SK-N-SH treated with all-trans-retinoic acid at 6 μM for 48 hours (cell line): ENCODE results near the gene ACTL7B.

ENCODE experiments used
- ISL1 ChIP-seq: fragments of 250-450 bp; sonication (Bioruptor Pico); IDR thresholded peaks from 2 replicates; pipeline ENCODE4 v2.1.2; 2022; ENCODE audit warnings: mild to moderate bottlenecking, moderate library complexity
- OSR1 ChIP-seq: fragments of 250-450 bp; sonication (Bioruptor Pico); IDR thresholded peaks from 2 replicates; pipeline ENCODE4 v1.8.0; 2022; ENCODE audit warnings: moderate library complexity, mild to moderate bottlenecking, inconsistent platforms
- PPARA ChIP-seq: fragments of 250-450 bp; sonication (Bioruptor Pico); IDR thresholded peaks from 2 replicates; pipeline ENCODE4 v1.5.0; 2020; ENCODE audit warnings: mild to moderate bottlenecking, borderline replicate concordance
- RARB ChIP-seq: fragments of 250-450 bp; sonication (Bioruptor Pico); IDR thresholded peaks from 2 replicates; pipeline ENCODE4 v1.8.0; 2021; ENCODE audit warnings: mild to moderate bottlenecking, moderate library complexity
- SNAI2 ChIP-seq: fragments of 250-450 bp; sonication (Bioruptor Pico); IDR thresholded peaks from 2 replicates; pipeline ENCODE4 v1.5.0; 2020; ENCODE audit warnings: mild to moderate bottlenecking, moderate library complexity
- TCF4 ChIP-seq: fragments of 250-450 bp; sonication (Bioruptor Pico); IDR thresholded peaks from 2 replicates; pipeline ENCODE4 v1.8.0; 2021; ENCODE audit warnings: mild to moderate bottlenecking, moderate library complexity, borderline replicate concordance
- TOX ChIP-seq: fragments of 250-450 bp; sonication (Bioruptor Pico); IDR thresholded peaks from 2 replicates; pipeline ENCODE4 v1.8.0; 2021; ENCODE audit warnings: mild to moderate bottlenecking, moderate library complexity, borderline replicate concordance
- ZC3H10 ChIP-seq: fragments of 250-450 bp; sonication (Bioruptor Pico); IDR thresholded peaks from 2 replicates; pipeline ENCODE4 v1.5.1; 2021; ENCODE audit warnings: mild to moderate bottlenecking, moderate library complexity
- ZNF565 ChIP-seq: fragments of 450-650 bp; formaldehyde crosslinking; conservative IDR thresholded peaks from 2 replicates; pipeline ENCODE4 v1.5.0; 2020; ENCODE audit warnings: low read depth, mild to moderate bottlenecking, moderate library complexity
- TF ChIP-seq, protein P1 (sequence below): fragments of 250-450 bp; sonication (Bioruptor Pico); IDR thresholded peaks from 2 replicates; pipeline ENCODE4 v1.8.0; 2020; ENCODE audit warnings: mild to moderate bottlenecking, moderate library complexity, borderline replicate concordance
- TF ChIP-seq, protein P2 (sequence below): fragments of 250-450 bp; sonication (Bioruptor Pico); IDR thresholded peaks from 2 replicates; pipeline ENCODE4 v1.8.0; 2021; ENCODE audit warnings: low read depth, mild to moderate bottlenecking, moderate library complexity, borderline replicate concordance
- TF ChIP-seq, protein P3 (sequence below): fragments of 250-450 bp; sonication (Bioruptor Pico); IDR thresholded peaks from 2 replicates; pipeline ENCODE4 v1.5.1; 2021; ENCODE audit warnings: mild to moderate bottlenecking, moderate library complexity

DNA sequence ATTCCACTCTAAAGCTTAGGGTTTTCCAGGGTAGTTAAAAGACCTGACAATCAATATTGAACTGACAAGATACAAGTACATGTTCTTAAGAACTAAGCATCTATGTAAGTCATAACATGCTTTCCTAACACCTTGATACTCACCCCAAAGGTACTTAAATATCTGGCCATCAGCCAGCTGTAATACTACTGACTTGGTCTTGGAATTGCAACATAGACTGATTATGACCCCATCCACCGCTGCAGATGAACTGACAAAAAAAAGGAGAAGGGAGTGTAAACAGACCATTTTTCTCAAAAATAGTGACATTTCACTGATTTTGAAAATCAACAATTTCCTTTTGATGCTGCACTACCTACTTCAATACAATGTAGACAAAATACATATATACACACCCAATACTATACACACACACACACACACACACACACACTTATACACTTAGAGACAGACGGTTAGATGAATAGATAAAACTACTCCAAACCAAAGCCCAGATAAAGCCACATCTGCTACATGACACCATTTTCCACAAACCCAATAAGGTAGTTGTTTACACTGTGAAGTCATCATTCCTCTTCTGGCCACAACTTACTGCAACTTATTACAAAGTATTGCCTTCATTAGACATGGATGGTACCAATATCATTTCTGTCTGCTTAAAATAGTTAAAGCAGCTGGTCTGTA is 47.8 kb upstream of the ACTL7B start:
- TF ChIP-seq ZC3H10 (CRISPR knock-in tag) (no peak), SNAI2 (CRISPR knock-in tag) (no peak), TCF4 (no peak), ISL1 (CRISPR knock-in tag) (no peak), RARB (no peak), ZNF565 (CRISPR knock-in tag) (no peak), TOX (no peak), PPARA (CRISPR knock-in tag) (no peak), OSR1 (CRISPR knock-in tag) (no peak)
- TF ChIP-seq, protein P1, sequence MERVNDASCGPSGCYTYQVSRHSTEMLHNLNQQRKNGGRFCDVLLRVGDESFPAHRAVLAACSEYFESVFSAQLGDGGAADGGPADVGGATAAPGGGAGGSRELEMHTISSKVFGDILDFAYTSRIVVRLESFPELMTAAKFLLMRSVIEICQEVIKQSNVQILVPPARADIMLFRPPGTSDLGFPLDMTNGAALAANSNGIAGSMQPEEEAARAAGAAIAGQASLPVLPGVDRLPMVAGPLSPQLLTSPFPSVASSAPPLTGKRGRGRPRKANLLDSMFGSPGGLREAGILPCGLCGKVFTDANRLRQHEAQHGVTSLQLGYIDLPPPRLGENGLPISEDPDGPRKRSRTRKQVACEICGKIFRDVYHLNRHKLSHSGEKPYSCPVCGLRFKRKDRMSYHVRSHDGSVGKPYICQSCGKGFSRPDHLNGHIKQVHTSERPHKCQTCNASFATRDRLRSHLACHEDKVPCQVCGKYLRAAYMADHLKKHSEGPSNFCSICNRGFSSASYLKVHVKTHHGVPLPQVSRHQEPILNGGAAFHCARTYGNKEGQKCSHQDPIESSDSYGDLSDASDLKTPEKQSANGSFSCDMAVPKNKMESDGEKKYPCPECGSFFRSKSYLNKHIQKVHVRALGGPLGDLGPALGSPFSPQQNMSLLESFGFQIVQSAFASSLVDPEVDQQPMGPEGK (CRISPR knock-in tag): no peak
- TF ChIP-seq, protein P2, sequence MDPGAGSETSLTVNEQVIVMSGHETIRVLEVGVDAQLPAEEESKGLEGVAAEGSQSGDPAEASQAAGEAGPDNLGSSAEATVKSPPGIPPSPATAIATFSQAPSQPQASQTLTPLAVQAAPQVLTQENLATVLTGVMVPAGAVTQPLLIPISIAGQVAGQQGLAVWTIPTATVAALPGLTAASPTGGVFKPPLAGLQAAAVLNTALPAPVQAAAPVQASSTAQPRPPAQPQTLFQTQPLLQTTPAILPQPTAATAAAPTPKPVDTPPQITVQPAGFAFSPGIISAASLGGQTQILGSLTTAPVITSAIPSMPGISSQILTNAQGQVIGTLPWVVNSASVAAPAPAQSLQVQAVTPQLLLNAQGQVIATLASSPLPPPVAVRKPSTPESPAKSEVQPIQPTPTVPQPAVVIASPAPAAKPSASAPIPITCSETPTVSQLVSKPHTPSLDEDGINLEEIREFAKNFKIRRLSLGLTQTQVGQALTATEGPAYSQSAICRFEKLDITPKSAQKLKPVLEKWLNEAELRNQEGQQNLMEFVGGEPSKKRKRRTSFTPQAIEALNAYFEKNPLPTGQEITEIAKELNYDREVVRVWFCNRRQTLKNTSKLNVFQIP: no peak
- TF ChIP-seq, protein P3, sequence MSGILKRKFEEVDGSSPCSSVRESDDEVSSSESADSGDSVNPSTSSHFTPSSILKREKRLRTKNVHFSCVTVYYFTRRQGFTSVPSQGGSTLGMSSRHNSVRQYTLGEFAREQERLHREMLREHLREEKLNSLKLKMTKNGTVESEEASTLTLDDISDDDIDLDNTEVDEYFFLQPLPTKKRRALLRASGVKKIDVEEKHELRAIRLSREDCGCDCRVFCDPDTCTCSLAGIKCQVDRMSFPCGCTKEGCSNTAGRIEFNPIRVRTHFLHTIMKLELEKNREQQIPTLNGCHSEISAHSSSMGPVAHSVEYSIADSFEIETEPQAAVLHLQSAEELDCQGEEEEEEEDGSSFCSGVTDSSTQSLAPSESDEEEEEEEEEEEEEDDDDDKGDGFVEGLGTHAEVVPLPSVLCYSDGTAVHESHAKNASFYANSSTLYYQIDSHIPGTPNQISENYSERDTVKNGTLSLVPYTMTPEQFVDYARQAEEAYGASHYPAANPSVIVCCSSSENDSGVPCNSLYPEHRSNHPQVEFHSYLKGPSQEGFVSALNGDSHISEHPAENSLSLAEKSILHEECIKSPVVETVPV (CRISPR knock-in tag): no peak
